GM21737 (cell line): Measurements from ENCODE around the gene APOL1.
"Not testable (repeated sequence)": the region's sequence is repeated elsewhere in the genome, so short reads cannot be mapped to it uniquely, and the experiment has no call there.

Source experiments
- ATAC-seq: cut with Tn5 transposase; IDR thresholded peaks from one replicate; pipeline ENCODE4 v1.9.1; 2021; ENCODE audit warnings: mild to moderate bottlenecking, moderate library complexity; ENCODE audit not compliant: unreplicated experiment

APOL1 gene

DNA sequence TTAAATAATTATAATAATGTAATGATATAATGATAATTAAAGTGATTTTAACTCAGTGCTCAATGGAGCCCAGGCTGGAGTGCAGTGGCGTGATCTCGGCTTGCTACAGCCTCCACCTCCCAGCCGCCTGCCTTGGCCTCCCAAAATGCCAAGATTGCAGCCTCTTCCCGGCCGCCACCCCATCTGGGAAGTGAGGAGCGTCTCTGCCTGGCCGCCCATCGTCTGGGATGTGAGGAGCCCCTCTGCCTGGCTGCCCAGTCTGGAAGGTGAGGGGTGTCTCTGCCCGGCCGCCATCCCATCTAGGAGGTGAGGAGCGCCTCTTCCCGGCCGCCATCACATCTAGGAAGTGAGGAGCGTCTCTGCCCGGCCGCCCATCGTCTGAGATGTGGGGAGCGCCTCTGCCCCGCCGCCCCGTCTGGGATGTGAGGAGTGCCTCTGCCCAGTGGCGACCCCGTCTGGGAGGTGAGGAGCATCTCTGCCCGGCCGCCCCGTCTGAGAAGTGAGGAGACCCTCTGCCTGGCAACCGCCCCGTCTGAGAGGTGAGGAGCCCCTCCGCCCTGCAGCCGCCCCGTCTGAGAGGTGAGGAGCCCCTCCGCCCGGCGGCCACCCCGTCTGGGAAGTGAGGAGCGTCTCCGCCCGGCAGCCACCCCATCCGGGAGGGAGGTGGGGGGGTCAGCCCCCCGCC, 37.6 kb downstream of the APOL1 start:
- ATAC-seq: not testable (repeated sequence)

DNA sequence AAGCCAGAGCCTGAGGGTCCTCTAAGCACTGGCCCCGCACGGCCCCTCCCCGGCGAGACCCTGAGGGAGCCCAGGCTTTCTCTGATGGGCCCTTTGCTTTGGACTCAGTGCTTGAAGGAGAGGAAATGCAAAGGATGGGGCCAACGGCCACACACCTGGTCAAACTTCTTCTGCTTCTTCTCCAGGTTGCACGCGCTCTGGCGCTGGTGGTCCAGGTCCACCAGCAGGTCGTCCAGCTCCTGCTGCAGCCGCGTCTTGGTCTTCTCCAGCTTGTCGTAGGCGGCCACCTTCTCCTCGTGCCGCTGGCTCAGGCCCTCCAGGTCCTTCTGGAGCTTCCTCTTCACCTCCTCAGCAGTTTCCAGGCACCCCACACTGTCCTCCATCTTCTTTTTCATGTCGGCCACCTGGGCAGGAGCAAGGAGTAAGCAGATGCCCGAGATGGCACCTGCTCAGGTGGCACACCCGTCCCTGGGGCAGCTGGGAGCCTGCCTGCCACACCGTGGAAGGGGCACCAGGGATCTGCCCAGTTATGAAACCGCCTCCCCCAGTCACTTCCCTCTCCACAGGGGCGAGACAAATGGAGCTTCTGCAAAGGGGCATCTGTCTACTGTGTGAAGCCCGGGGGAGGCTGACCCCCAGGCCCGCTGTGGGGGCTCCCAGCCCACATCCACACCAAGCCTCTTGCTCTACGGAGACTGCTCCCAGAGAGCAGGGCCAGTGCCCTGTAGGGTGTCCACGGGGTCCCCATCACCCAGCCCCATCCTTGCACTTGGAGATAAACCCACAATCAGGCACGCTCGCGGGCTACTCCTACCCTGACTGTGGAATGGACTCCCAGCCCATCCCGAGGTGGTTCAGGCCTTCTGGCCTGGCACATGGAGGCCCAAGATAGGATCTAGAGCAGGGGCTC, 39.2 kb downstream of the APOL1 start:
- ATAC-seq: no peak

DNA sequence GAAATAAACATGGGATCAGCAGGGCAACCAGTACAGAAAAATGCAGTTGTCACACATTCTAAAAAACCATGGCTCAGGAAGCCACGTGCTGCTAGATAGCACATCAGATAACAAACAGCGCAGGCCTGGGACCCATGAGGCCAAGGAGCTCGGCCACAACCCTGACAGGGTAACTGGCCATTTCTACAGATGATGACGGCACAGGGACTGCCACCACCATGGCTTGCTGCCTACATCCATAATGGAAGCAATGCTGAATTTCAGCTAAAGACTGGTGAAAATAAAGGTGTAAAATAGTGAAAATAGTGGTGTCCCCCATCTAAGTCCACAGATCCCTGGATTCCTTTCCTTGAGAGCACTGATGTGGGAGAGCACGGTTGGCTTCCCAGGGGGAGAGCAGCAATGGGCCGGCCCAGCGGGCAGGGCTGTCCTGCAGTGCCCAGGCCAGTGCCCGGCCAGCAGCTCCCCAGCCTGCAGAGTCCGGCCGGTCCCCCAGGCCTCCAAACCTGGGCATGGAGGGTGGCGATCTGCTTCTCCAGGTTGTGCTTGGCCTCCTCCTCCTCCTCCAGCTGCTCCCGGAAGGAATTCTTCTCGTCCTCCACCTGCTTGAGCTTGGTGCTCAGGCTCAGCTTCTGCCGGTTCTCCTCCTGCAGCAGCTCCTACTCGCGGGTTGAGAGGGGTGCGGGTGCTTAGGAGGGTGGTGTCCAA, 40.0 kb downstream of the APOL1 start:
- ATAC-seq: no peak

DNA sequence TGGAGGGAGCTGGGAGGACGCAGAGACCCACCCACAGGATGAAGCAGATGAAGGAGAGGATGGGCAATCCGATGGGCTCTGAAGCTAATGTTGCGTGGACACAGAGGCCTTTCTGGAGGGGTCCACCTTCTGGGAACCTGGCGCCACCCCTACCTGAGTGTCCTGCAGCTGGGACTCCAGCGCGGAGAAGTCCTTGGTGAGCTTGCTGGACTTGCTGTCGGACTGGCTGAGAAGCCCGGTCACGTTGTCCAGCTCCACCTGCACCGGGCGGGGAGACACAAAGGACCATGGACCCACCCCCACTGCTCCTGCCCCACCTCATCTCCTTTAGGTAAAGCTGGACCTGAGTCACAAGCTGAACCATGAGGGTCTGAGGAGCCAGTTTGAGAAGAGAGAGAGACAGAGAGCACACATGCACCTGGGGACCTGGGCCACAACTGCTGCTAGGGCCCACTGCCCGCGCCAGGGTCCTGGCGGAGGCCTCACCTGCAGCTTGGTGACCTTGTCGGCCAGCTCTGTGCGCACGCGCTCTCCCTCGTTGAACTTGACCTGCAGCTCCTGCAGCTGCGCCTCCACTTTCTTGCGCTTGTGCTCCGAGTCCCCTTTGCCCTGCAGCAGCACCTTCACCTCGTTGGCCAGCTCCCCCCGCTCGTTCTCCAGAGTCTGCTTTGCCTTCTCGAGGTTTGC, 40.8 kb downstream of the APOL1 start:
- no peak for ATAC-seq

DNA sequence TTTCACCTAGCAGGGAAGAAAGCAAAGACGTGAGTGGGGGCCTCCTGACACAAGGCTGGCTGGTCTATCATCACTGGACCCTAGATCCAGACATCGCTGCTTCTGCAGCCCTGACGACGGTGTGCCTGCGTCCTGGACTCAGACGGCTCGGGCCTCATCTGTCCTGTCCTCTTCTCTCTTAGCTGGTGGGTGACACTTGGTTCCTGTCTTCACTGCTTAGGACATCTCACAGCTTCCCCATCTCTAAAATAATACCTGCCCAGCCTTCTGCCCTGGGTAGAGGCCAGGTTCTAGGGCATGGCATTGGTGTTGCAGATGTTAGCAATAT, 41.3 kb downstream of the APOL1 start:
- no peak for ATAC-seq

DNA sequence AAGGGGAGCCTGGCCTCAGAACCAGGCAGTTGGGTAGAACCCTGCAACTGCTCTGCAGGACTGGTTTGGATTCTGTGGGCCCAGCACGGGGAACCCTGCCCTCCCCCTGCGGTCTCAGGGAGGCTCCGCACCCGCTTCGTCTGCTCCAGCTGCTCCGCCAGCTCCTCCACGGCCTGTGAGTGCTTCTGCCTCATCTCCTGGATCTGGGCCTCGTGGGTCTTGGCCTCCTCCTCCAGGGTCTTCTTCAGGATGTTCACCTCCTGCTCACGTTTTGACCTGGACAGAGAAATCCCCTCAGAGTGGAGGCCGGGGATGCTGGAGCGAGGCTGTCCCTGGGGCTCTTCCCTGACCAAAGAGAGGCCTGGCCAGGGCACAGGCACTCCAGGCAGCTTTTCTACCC, 41.9 kb downstream of the APOL1 start:
- no peak for ATAC-seq

DNA sequence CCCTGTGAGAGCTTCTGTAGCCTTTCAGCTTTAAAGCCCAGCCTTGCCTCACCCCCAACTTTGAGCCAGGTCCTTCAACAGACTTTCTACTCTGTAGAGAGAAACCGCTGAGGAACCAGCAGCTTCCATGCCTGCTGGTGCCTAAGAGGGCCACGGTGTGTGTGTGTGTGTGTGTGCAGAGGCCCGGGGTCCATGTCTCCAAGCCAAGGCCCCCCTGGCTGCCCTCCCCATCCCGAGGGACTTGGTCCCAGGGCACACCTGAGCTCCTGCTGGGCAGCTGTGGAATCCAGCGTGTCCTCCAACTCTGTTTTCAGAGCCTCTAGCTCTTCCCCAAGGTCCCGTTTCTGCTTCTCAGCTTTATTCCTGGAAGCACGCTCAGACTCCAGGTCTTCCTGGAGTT, 42.3 kb downstream of the APOL1 start:
- ATAC-seq: no peak

DNA sequence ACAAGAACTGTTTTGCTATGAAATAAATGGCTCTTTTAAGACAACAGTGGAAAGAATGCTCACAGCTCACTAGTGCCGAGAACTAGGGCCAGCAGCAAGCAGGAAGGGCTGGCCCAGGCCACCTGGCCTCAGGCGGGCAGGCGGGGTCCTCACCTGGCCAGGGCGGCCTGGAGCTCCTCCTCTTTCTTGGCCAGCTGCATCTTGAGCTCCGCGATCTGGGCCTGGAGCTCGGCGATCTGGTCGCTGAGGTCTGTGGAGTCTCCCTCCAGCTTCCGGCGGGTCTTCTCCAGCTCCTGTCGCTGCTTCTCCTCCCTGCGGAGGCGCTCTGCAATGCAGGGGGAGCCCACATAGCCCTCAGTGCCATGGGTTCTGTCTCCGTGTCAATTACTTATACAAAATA, 43.8 kb downstream of the APOL1 start:
- no peak for ATAC-seq

DNA sequence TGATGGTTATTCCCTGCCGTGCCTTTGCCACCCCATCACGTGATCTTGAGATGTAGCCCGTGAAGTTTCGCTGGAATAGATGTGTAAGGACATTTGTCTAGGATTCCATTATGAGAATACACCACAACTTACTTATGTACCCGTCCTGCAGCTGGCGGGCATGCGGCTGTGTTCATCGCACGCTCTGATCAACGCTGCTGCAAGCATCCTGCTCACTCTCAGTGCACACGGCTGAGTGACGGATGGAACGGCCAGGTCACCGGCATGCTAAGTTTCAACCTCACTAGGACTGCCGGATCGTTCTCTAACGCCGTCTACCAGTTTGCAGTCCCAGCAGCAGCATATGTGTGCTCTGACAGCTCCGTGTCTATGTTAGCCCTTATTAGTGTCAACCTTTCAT, 44.6 kb downstream of the APOL1 start:
- ATAC-seq: no peak

DNA sequence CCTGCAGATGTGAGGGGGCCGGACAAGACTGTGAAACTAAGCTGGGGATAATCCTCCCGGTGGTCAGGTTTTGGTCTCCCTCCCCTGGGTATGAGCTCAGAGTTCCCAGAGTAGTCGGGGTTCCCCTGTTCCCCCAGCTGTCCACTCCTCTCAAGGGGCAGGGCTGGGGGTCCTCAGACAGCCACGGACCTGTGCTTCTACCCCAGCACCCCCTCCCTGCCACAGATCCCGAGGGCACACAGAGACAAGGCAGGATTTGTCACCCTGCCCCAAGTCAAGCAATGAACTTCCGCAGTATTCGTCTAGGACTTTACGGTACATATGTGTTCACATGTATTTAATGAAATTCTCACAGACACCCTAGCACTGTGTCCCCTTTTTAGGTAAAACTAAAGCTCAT, 45.2 kb downstream of the APOL1 start:
- ATAC-seq: no peak

DNA sequence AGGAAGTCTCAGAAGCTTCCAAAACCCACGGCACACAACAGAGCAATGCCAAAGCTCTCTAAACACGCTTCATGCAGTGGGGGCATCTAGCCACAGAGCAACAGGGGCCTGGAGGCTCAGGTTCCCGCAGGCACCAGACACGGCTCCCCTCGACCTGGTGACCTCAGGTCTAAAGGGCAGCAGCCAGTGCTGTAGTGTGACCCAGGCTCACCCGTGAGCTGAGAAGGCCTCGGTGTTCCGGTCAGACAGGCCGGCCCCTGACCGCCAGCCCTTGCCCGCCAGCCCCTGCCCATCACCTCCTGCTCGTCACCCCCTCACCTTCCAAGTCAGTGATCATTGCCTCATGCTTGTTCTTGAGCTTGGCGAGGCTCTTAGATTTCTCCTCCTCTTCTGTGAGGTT, 45.7 kb downstream of the APOL1 start:
- ATAC-seq: no peak

DNA sequence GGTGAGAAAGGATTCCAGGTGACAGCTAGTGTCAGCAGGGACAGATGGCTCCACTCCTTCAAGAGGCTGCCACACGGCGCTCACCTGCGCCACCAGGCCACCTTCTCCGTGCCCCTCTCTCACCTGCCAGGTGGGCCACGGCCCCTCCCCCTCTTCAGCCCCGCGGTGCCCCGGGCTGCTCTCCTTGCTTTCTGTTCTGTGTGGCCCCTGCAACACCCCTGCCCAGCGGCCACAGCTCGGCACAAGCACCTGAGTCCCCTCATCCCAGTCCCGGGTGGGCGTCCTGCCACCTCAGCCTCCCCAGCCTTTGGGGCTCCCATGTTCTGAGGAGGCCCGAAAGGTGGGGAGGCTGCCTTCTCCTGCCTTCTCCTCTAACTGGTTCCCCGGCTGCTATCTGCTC, 46.4 kb downstream of the APOL1 start:
- no peak for ATAC-seq

DNA sequence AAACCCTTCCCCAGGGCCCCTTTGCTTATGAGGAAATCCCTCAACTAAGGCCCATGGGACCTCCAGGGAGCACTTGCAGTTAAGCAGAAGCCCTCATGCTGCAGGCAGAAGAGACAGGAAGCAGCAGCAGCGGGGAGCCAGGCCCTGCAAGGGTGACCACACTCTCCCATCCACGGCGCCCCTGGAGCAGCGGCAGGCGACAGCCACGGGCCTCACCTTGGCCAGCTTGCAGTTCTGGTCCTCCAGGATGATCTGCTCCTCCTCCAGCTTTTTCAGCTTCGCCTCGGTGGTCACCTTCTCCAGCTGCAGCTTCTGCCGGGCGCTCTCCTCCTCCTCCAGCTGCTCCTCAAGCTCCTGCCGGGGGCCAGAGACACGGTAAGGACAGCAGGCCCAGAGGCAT, 47.0 kb downstream of the APOL1 start:
- no peak for ATAC-seq

DNA sequence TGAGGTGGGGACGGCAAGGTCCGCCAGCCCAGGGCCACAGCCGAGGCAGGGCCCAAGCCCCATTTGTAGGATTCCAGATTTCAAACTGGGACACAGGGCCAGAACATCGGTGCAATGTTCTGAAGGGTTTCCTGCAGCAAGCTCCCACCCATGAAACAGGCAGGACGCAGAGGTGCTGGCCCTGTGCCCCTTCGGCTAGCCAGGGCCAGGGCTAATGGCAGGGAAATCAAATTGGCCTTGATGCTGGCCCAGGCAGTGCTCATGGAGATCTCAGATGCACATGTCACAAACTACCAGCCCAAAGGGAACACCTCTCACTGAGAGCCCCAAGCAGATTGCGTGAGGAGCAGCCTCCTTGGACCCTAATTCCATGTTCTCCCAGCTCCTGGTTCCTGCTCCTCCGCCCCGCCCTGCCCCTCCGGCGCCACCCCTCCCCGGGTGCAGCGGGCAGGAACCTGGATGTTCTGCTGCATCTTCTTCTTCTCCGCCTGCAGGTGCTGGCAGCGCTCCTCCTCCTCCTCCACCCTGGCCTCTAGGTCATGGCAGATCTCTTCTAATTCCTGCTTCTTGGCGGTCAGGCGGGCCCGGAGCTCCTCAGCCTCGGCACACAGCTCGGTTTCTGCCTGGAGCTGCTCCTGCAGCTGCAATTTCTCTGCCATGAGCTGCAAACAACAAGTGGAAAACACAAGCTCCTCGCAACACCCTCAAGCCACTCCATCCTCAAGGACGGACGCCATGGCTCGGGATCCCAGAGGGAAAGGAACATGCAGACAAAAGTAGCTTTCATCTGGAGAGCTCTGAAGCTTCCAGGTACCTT, 47.7 kb downstream of the APOL1 start:
- no peak for ATAC-seq

DNA sequence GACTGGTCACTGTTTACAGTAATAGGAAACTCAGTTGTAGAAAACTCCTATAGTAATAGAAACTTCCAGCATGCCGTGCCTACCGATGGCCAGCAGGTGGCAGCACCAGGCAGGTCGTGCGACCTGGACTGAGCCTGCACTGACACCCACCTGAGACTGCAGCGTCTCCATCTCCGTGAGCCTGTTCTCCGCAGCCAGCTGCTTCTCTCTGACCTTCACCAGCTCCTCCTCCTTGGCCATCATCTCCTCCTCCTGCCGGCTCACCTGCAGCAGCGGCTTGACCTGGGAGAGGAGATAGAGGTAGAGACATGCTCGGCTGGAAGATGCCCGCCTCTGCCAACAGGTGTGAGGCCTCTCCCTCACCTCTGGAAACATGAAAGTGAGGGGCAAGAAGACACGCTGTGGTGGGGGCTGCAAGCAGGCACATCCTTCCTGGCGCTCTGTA, 48.5 kb downstream of the APOL1 start:
- ATAC-seq: peak; percentile 51

DNA sequence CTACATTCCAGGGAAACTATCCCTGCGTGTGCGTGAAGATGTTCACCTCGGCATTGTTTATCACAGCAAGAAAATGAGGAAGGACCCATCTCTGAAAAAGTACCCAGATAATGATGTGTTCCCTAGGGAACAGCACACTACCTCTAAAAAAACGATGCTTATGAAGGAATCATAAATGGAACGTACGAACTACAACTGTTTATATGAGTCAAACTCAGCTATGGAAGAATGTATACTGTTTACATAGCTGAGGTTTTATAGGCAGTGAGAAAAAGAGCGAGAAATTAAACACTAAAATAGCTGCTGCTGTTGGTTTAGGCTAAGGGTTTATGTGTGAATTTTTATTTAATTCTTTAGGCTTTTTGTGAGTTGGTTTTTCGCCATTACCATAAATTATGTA, 48.9 kb downstream of the APOL1 start:
- no peak for ATAC-seq

DNA sequence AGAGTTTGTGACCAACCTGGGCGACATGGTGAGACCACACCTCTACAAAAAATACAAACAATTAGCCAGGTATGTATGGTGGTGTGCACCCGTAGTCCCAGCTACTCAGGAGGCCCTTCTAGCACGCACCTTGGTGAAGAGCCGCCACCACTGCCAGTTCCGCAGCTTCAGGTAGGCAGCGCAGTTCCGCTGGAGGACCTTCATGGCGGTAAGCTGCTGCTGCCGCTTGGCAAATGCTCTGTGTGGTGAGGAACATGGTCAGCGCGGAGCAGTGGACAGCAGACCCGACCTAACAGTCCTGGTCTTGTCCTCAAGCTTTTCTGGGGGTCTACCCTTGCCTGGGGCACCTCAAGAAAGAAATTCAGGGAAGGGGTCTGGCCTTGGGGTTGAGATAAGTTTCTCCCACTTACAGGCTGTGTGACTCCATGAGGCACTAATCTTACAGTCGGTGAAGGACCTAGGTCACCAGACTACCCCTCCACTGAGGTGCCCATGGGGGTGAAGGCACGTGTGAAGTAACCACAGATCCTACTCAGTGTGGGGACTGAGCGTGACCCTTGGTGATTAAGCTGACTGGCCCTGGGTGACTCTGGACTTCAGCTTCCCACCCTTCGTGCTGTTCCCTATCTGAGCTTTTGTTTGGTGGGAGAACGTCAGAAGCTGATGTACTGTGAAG, 49.6 kb downstream of the APOL1 start:
- ATAC-seq: no peak

DNA sequence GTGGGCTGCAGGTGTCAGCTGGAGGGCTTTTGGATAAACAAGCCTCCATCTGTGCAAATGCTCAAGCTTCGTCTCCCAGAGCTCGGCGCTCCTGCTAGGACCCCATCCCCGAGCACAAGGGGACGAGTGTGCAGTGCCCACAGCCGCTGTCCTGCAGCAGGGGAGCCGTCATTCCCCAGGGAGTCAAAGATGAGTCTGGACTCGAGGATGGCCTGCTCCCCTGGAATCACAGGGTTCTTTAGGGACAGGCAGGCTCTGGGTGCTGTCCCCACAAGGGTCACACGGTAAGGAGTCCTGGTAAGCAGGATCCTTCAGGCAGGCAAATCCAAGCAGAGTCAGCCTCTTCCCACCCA, 50.2 kb downstream of the APOL1 start:
- ATAC-seq: no peak

DNA sequence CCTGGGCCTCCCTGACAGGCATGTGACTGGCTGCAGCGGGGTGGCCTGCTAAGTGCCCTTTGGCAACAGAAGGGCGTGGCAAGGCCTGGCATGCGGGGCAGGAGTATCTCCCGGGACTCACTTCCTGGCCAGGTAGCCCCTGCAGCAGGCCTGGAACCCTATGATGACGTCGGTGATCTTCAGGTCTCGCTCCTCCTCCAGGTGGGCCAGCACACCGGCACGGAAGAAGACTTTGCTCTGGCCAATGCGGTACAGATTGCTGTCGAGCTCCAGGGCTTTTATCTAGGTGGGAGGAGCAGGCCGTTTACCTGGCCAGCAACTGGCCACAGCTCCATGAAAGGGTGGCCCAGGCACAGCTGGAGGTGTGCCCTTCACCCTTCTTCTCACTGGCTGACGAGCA, 50.9 kb downstream of the APOL1 start:
- no peak for ATAC-seq

DNA sequence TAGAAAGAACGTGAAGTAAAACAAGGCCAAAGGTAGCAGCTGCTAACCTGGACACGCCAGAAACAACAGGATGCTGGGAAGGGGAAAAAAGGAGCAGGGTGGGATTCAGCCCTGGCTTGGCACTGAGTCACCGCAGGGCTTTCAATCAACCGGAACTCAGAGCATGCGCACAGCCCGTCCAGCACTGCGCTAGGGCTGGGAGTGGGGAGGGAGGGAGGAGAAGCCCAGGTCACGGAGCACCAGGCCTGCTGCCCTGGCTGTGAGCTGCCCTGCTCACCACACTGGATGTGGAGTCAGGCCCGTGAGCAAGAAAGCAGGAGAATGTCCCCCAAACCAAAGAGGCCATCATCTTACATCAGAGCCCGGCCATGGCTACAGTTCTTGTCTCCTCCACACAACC, 51.5 kb downstream of the APOL1 start:
- ATAC-seq: no peak
